HG03159 (cell line): ENCODE measurements around the gene CSNK2B.

Source experiments
- ATAC-seq: cut with Tn5 transposase; IDR thresholded peaks from one replicate; pipeline ENCODE4 v1.9.1; 2021; ENCODE audit warnings: mild to moderate bottlenecking, moderate library complexity; ENCODE audit not compliant: unreplicated experiment

The CSNK2B gene

GRCh38 chr6:31660381-31661261, 5.3 kb upstream of the CSNK2B start, which contains the start of gene C6orf47:
TSS of gene C6orf47 (minus strand) at chr6:31660778. CDS start at chr6:31659947, 831 bp downstream.
- ATAC-seq, result peak; percentile 38

GRCh38 chr6:31661262-31662123, 4.4 kb upstream of the CSNK2B start:
- ATAC-seq, result no peak

GRCh38 chr6:31662124-31662723, 3.7 kb upstream of the CSNK2B start:
- ATAC-seq, result no peak

- no peak for ATAC-seq
Observed at GRCh38 chr6:31663126-31663960, 2.5 kb upstream of the CSNK2B start.

- no peak for ATAC-seq
Observed at GRCh38 chr6:31663961-31664789, 1.7 kb upstream of the CSNK2B start.

- peak; percentile 29 for ATAC-seq
Observed at GRCh38 chr6:31664790-31665500, 935 bp upstream of the CSNK2B start, which contains the start of gene GPANK1. TSS of gene GPANK1 (minus strand) at chr6:31664997. CDS start at chr6:31664478, 519 bp downstream.

GRCh38 chr6:31666337-31666965, 571 bp downstream of the CSNK2B start:
- no peak for ATAC-seq

GRCh38 chr6:31669676-31670075, 3.8 kb downstream of the CSNK2B start, which contains the start of gene LY6G5B:
TSS of gene LY6G5B (plus strand) at chr6:31669976. CDS start at chr6:31670951, 975 bp downstream.
- ATAC-seq, result no peak

GRCh38 chr6:31676322-31676903, 10.5 kb downstream of the CSNK2B start:
- ATAC-seq, result no peak

- ATAC-seq, result no peak
Observed at GRCh38 chr6:31676904-31677303, 11.0 kb downstream of the CSNK2B start.

- no peak for ATAC-seq
Observed at GRCh38 chr6:31677955-31678354, 12.1 kb downstream of the CSNK2B start.

GRCh38 chr6:31680226-31681134, 14.6 kb downstream of the CSNK2B start, which contains the start of gene LY6G5C:
TSS of gene LY6G5C (minus strand) at chr6:31681067. CDS start at chr6:31680373, 694 bp downstream.
- ATAC-seq, result no peak

- ATAC-seq, result no peak
Observed at GRCh38 chr6:31681135-31681671, 15.3 kb downstream of the CSNK2B start.

GRCh38 chr6:31683591-31683990, 17.7 kb downstream of the CSNK2B start:
- no peak for ATAC-seq

GRCh38 chr6:31686483-31686882, 20.6 kb downstream of the CSNK2B start:
- no peak for ATAC-seq

GRCh38 chr6:31687321-31687720, 21.4 kb downstream of the CSNK2B start:
- ATAC-seq, result no peak
